ENCODE measurements around the gene MAST4.
"Not testable (repeated sequence)": the region's sequence is repeated elsewhere in the genome, so short reads cannot be mapped to it uniquely, and the experiment has no call there.

Gene MAST4

GRCh38 chr5:66646570-66646969 is 50.4 kb downstream of the MAST4 start:
- no peak for DNase-seq (ENCODE audit: low read depth, low spot score)

DNA sequence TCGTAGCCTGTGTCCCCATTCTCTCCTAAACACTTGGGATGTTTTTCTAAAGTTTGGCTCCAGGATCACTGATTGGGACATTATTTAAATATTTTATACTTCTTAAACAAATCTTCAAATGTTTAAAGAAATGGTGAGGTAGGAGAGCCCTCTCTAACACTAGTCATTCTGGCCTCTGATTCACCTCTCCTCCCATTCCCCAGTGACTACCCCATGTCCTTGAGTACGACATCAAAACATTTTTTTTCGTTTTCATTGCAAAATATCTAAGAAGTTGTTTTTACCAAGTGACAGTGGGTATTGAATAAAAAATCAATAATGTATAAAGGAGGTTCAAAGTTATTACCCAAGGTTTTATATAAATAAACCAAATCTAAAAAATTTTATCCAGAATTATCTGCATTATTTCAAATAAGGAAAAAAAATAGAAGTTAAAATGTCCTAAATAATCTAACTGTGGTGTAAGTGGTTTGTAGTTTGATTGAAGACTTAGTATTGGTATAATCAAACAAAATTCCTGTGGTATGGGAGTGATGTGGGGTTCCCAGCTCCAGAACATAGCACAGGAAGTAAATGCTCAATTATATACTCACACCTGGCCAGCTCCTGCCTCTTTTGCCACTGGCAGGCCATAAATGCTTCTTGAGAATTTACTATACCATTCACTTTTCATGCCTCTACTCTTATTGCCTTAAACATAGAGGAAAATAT is 51.1 kb downstream of the MAST4 start:
- DNase-seq (ENCODE audit: low read depth, low spot score) = no peak

DNA sequence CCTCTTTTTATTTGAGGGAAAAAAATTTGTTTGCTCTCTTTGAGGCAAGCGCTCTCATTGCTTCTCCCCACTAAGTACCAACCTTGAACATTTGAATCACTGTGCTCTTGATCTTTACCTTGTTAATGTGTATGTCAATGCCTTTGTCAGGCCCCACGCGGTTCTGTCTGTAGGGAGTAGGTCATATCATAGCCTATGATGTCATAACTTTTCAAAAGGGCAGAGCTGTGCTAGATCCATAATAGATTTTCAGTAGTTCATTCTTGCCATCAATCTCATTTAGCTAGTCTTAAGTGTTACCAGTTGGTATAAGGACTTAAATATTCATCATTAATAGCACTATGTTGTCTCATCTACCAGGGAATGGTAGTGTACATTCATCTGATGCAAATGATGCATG is 56.6 kb downstream of the MAST4 start:
- DNase-seq (ENCODE audit: low read depth, low spot score) = no peak

GRCh38 chr5:66653325-66653724 is 57.1 kb downstream of the MAST4 start:
- no peak for DNase-seq (ENCODE audit: low read depth, low spot score)

DNA sequence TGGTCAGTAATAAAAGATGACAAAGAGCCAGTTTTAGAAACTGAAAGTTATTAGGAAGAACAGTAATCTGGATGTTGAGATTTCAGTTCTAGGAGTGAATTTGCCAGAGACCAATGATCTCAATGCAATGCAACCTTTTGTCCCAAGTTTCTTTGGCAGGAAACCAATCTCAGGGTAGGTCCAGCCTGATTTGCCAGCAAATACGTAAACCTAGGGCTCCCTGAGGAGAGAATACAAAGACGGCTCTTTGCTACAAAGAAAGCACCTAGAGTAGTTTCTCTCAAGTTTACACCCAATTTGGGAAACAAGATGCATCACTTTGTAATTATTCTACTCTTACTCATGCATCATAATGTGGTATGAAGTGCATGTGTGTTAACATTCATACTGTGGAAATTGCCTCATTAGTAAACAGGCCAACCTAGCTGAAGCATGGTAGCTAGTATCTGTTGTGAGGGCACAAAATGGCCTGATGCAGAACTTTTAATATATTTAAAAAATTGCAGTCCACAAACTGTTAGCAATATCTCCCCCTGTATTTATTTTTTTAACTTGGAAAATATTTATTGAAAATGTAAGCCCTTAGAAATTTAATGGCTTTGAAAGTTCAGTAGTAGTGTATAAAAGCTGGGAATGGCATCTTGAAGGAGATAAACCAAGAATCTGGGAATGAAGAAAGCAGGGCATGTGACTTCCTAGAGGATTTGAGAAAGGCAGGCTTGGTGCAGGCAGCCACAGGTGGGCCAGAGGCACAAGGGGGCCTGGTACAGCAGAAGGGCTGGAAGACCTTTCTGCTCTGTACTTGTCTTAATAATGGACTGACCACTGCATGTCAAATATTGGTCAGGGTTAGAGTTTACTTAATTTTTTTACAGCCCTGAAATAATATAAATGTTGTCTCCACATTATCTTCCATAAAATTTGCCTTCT is 59.5 kb downstream of the MAST4 start:
- DNase-seq (ENCODE audit: low read depth, low spot score) = no peak

DNA sequence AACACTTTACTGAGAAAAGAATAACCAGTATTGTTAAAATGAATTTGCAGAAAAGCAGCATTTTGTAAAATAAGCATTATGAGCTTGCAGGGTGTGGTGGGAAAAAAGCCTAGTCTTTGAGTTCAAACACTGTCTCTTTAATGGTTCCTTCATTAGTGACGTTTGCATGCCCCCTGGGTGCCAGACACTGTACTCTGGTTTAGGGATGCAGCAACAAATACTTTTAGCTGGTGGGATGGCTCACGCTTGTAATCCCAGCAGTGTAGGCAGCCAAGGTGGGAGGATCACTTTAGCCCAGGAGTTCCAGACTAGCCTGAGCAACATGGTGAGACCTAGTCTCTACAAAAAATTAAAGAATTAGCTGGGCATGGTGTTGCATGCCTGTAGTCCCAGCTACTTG is 62.3 kb downstream of the MAST4 start:
- DNase-seq (ENCODE audit: low read depth, low spot score) = no peak

- DNase-seq (ENCODE audit: low read depth, low spot score) = no peak
These were observed 63.6 kb downstream of the MAST4 start for GRCh38 chr5:66659780-66660179.

GRCh38 chr5:66660396-66660795 is 64.2 kb downstream of the MAST4 start:
- DNase-seq (ENCODE audit: low read depth, low spot score) = no peak

DNA sequence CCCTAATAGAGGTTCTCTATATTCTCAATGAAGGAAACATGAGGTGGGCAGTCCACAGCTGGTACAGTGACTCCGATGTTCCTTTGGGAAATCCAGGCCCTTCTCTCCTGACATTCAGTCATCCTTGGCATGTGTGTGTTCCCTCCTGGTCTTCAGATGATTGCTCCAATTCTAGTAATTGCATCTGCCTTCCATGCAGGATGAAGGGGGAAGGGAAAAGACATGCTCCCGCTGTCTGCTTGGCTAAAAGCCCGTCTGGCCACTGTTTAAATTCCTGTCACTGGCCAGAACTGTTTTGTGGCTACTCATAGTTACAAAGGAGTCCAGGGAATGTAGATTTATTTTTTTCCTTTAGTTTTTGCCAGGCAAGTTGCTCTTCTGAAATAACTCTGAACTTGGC is 65.0 kb downstream of the MAST4 start:
- DNase-seq (ENCODE audit: low read depth, low spot score) = no peak

DNA sequence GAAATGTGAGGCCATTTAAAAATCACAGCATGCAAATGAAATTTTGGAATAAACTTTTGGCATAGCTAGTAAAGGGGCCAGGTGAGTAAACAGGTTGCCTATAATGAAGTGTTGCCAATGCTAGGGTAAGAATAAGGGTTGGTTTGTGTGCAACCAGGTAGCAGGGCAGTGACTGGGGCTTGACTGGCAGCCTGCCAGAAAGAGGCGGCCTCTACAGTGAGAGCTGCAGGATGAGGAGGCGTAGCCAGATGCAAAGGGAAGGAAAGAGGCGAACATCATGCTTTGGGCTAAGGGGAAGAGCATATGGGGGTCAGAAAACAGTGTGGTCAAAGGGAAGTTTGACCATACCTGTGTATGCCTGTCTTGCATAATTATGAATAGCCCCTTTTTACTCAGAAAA is 70.6 kb downstream of the MAST4 start:
- no peak for DNase-seq (ENCODE audit: low read depth, low spot score)

DNA sequence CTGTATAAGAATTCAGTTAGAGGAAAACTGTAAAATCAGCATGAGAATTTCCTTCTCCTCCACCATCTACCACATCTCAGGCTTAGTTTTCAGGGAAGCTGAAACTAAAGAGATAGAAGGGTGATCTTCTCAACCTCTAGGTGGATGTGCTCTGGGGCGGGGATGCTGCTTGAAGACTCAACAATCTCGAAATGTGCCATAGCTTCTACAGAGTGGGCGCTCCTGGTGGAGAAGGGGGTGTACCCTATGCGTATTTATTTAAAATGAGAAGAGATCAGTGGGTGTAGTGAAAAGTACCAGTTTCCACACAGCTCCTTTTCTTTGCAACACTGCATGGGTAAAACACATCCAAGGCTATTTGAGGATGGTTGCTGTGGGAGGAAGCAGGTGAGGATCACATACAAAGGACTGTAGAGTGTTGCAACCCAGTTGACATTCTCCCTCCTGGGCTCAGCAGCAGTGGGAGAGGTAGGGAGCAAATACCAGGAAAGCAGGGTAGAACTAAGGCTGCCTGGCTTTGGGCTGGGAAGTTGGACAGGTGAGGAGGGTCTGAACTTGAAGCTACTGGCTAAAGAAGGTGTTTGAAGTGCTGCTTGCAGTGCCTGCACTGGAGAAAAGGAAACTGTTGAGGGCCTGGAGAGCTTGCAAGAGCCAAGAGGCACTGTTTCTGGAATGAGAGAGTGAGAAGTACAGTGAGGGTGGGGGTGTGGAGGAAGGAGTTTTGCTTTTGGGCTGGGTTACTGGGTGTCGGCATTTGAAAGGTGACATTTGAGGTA is 73.1 kb downstream of the MAST4 start:
- DNase-seq (ENCODE audit: low read depth, low spot score) = no peak

- DNase-seq (ENCODE audit: low read depth, low spot score) = no peak
These were observed 73.6 kb downstream of the MAST4 start for GRCh38 chr5:66669862-66670195.

GRCh38 chr5:66671305-66671704 is 75.1 kb downstream of the MAST4 start:
- no peak for DNase-seq (ENCODE audit: low read depth, low spot score)

- no peak for DNase-seq (ENCODE audit: low read depth, low spot score)
These were observed 78.6 kb downstream of the MAST4 start for GRCh38 chr5:66674802-66675201.

- DNase-seq (ENCODE audit: low read depth, low spot score) = no peak
These were observed 79.2 kb downstream of the MAST4 start for GRCh38 chr5:66675406-66675805.

- DNase-seq (ENCODE audit: low read depth, low spot score) = no peak
These were observed 84.0 kb downstream of the MAST4 start for GRCh38 chr5:66680221-66680620.

GRCh38 chr5:66680804-66681203 is 84.6 kb downstream of the MAST4 start:
- DNase-seq (ENCODE audit: low read depth, low spot score) = no peak

DNA sequence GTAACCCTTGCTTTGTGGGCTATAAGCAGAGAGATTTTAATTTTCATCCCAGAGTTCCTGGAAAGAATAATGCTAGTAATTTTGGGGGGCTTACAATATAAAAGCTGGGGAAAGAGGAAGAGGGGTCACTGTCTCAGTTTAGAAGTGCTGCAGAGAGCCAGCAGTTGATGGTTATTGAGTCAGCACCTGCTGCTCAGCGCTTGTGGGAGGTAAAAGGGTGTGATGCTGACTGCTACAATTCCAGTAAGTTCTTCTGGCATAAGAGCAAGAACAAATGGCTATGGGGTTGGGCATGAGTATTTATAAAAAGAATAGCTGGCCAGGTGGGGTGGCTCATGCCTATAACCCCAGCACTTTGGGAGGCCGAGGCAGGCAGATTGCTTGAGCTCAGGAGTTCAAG is 88.5 kb downstream of the MAST4 start:
- no peak for DNase-seq (ENCODE audit: low read depth, low spot score)

DNA sequence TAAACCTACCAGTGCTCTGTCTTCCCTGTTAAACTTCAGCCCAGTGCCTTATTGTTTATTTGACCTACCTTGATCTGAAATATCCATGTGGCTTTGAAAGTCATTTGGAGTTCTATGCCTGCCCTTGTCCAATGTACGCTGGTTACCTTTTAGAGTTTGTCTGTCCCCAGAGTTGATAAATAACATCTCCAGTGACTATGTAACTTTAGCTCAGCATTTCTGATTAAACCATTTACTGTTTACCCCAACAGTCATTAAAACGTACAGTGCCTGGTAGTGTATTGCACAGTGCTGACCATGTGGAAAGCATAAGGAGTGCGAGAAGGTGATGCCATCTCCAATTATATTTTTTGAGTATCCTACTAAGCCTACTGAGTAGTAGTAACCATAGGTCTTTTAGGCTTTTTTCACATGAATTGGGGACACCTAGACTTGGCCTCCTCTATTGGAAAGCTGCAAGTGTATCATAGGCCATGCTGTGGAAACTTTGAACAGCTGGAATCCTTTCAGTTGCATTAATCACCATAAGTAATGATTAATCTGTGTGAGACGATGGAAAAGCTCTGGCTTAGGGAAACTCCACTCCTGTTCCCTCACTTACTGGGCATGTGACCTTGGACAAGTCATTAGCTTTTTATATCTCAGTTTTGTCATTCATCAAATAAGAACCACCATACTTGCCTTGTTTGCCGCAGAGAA is 93.5 kb downstream of the MAST4 start:
- DNase-seq (ENCODE audit: low read depth, low spot score) = no peak

- no peak for DNase-seq (ENCODE audit: low read depth, low spot score)
These were observed 97.8 kb downstream of the MAST4 start for GRCh38 chr5:66694036-66694435.

DNA sequence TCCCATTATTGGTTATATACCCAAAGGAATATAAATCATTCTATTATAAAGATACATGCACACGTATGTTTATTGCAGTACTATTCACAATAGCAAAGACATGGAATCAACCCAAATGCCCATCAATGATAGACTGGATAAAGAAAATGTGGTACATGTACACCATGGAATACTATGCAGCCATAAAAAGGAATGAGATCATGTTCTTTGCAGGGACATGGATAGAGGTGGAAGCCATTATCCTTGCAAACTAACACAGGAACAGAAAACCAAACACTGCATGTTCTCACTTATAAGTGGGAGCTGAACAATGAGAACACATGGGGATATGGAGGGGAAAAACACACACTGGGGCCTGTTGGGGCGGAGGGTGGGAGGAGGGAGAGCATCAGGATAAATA is 99.6 kb downstream of the MAST4 start:
- DNase-seq (ENCODE audit: low read depth, low spot score) = not testable (repeated sequence)

Data from activated naive CD8-positive, alpha-beta T cell treated with anti-CD3 and anti-CD28 coated beads, Interleukin-2, amount 50 U/mL, for 16 hours (primary cell).